Neuronal stem cell (in vitro differentiated cells): ENCODE data around the gene SLC2A1.

Experiments
- DNase-seq: peaks from one replicate; pipeline ENCODE4 v3.0.0-alpha.2; 2013; ENCODE audit warnings: low spot score
- H2AFZ ChIP-seq: one replicate; pipeline ENCODE4 v1.6.1; 2013; ENCODE audit warnings: mild to moderate bottlenecking, low read length, inconsistent platforms
- H2AK5ac ChIP-seq: 2 replicates; pipeline ENCODE4 v1.6.1; 2013; ENCODE audit warnings: low read depth, mild to moderate bottlenecking, inconsistent platforms, low read length, moderate library complexity, mixed read lengths
- H2BK120ac ChIP-seq: 2 replicates; pipeline ENCODE4 v1.6.1; 2013; ENCODE audit warnings: low read depth, mild to moderate bottlenecking, inconsistent platforms, low read length, moderate library complexity, mixed read lengths
- H2BK12ac ChIP-seq: one replicate; pipeline ENCODE4 v1.6.1; 2013; ENCODE audit warnings: low read length, inconsistent platforms
- H2BK15ac ChIP-seq: 2 replicates; pipeline ENCODE4 v1.6.1; 2013; ENCODE audit warnings: mild to moderate bottlenecking, low read length, inconsistent platforms, mixed read lengths
- H2BK5ac ChIP-seq: one replicate; pipeline ENCODE4 v1.6.1; 2013; ENCODE audit warnings: inconsistent platforms, mild to moderate bottlenecking, low read length, moderate library complexity
- H3K14ac ChIP-seq: one replicate; pipeline ENCODE4 v1.6.1; 2013; ENCODE audit warnings: low read length, inconsistent platforms
- H3K18ac ChIP-seq: 2 replicates; pipeline ENCODE4 v1.6.1; 2013; ENCODE audit warnings: low read length, inconsistent platforms
- H3K23ac ChIP-seq: 2 replicates; pipeline ENCODE4 v1.6.1; 2013; ENCODE audit warnings: low read depth, mild to moderate bottlenecking, mixed read lengths, low read length, inconsistent platforms; ENCODE audit not compliant: poor library complexity
- H3K27ac ChIP-seq: replicated peaks from 3 replicates; pipeline ENCODE4 v1.5.1; 2013; ENCODE audit warnings: low read length, inconsistent platforms
- H3K27me3 ChIP-seq, 3 experiments: 2 replicates each; pipeline ENCODE4 v1.6.1; 2013; ENCODE audit warnings: low read length in 3 of 3, mild to moderate bottlenecking in 2 of 3, inconsistent platforms in 1 of 3, low read depth in 1 of 3, mixed read lengths in 1 of 3, moderate library complexity in 1 of 3; ENCODE audit not compliant: control insufficient read depth in 3 of 3, insufficient read depth in 3 of 3
- H3K36me3 ChIP-seq, 2 donors: replicated peaks in 1 of 2; 2 replicates each; pipeline ENCODE4 v1.6.1; 2013; ENCODE audit warnings: low read length in 2 of 2; ENCODE audit not compliant: control insufficient read depth in 2 of 2, insufficient read depth in 2 of 2
- H3K4ac ChIP-seq: 2 replicates; pipeline ENCODE4 v1.6.1; 2013; ENCODE audit warnings: inconsistent platforms, mild to moderate bottlenecking, low read length, moderate library complexity
- H3K4me1 ChIP-seq, 2 donors: 1 replicate in 1 of 2; 2 replicates in 1 of 2; pipeline ENCODE4 v1.6.1; 2013; ENCODE audit warnings: low read length in 2 of 2, low read depth in 1 of 2; ENCODE audit not compliant: control insufficient read depth in 2 of 2, insufficient read depth in 1 of 2
- H3K4me2 ChIP-seq: one replicate; pipeline ENCODE4 v1.6.1; 2013; ENCODE audit warnings: mild to moderate bottlenecking, low read length, inconsistent platforms; ENCODE audit not compliant: insufficient read depth, poor library complexity, severe bottlenecking
- H3K4me3 ChIP-seq, 2 donors: 2 replicates each; pipeline ENCODE4 v1.5.1; 2013; ENCODE audit warnings: low read length in 2 of 2, mild to moderate bottlenecking in 2 of 2, inconsistent platforms in 1 of 2, moderate library complexity in 1 of 2
- H3K79me1 ChIP-seq: one replicate; pipeline ENCODE4 v1.6.1; 2013; ENCODE audit warnings: low read depth, mild to moderate bottlenecking, inconsistent platforms, low read length, moderate library complexity
- H3K9ac ChIP-seq: one replicate; pipeline ENCODE4 v1.6.1; 2013; ENCODE audit warnings: mild to moderate bottlenecking, low read depth, low read length, inconsistent platforms; ENCODE audit not compliant: poor library complexity
- H3K9me3 ChIP-seq, 2 donors: replicated peaks in 1 of 2; 2 replicates each; pipeline versions ENCODE3 to v1.6.1; 2013; ENCODE audit warnings: low read length in 2 of 2, mild to moderate bottlenecking in 2 of 2, inconsistent platforms in 1 of 2, low read depth in 1 of 2, mixed read lengths in 1 of 2, moderate library complexity in 1 of 2; ENCODE audit not compliant: control insufficient read depth in 2 of 2, insufficient read depth in 1 of 2
- H4K8ac ChIP-seq: one replicate; pipeline ENCODE4 v1.6.1; 2013; ENCODE audit warnings: low read depth, mild to moderate bottlenecking, inconsistent platforms, low read length, moderate library complexity
- H4K91ac ChIP-seq: one replicate; pipeline ENCODE4 v1.6.1; 2013; ENCODE audit warnings: low read length, low read depth, mild to moderate bottlenecking, inconsistent platforms; ENCODE audit not compliant: poor library complexity
- WGBS, 2 donors: extraction: QIAGEN DNeasy Blood & Tissue Kit; methylation state at CpG; one replicate each; pipeline ENCODE4 v1.1.7; 2013; ENCODE audit warnings: missing lambda C conversion rate in 2 of 2, mixed read lengths in 1 of 2; ENCODE audit not compliant: insufficient read length in 2 of 2, insufficient replicate concordance in 1 of 2; ENCODE audit errors: extremely low coverage in 2 of 2; 5-methylcytosine and 5-hydroxymethylcytosine counted together

The SLC2A1 gene

GRCh38 chr1:42936309-42937078 lies 22.2 kb downstream of the SLC2A1 start:
- no peak overlapping the region for H3K27ac ChIP-seq
- H2BK120ac ChIP-seq = no peak overlapping the region
- peak overlapping the region; percentile 95 for H3K23ac ChIP-seq
- no peak overlapping the region for H2BK15ac ChIP-seq
- no peak overlapping the region for H2AK5ac ChIP-seq
- DNase-seq = no peak
- no peak overlapping the region for H3K14ac ChIP-seq
- H3K4me3 ChIP-seq = no peak overlapping the region
- H3K4me1 ChIP-seq = peaks cover 7 to 61% of the 10 kb centered on the region in 2 donors
- H3K27me3 ChIP-seq = no peaks in the 10 kb centered on the region
- no peak overlapping the region for H4K8ac ChIP-seq
- no peak overlapping the region for H2BK5ac ChIP-seq
- H3K18ac ChIP-seq = peak overlapping the region; percentile 57
- H3K9me3 ChIP-seq = no peaks in the 10 kb centered on the region
- H3K79me1 ChIP-seq = peaks cover 25% of the 10 kb centered on the region
- H3K4ac ChIP-seq = no peak overlapping the region
- WGBS, 2 donors = no CpG with 5 or more reads among the region's 7 CpGs
- no peak overlapping the region for H4K91ac ChIP-seq
- H2BK12ac ChIP-seq = no peak overlapping the region
- H3K9ac ChIP-seq = no peak overlapping the region
- peaks cover 83 to 100% of the 10 kb centered on the region in 2 donors for H3K36me3 ChIP-seq
- no peak overlapping the region for H3K4me2 ChIP-seq
- H2AFZ ChIP-seq = no peak overlapping the region

GRCh38 chr1:42935971-42936308 lies 22.7 kb downstream of the SLC2A1 start:
- H3K9me3 ChIP-seq = no peaks in the 10 kb centered on the region
- H4K8ac ChIP-seq = no peak overlapping the region
- no peak overlapping the region for H2AFZ ChIP-seq
- H3K23ac ChIP-seq = peak overlapping the region; percentile 95
- peaks cover 29% of the 10 kb centered on the region for H3K79me1 ChIP-seq
- H2BK12ac ChIP-seq = no peak overlapping the region
- H3K4me3 ChIP-seq = no peak overlapping the region
- H3K18ac ChIP-seq = peak overlapping the region; percentile 57
- no peak overlapping the region for H2BK120ac ChIP-seq
- no peak overlapping the region for H2BK5ac ChIP-seq
- H3K4me2 ChIP-seq = no peak overlapping the region
- no peak overlapping the region for H3K27ac ChIP-seq
- no CpG with 5 or more reads among the region's 5 CpGs for WGBS, 2 donors
- no peak for DNase-seq
- H3K27me3 ChIP-seq = no peaks in the 10 kb centered on the region
- no peak overlapping the region for H2AK5ac ChIP-seq
- H4K91ac ChIP-seq = no peak overlapping the region
- peaks cover 5 to 58% of the 10 kb centered on the region in 2 donors for H3K4me1 ChIP-seq
- peaks cover 83 to 100% of the 10 kb centered on the region in 2 donors for H3K36me3 ChIP-seq
- no peak overlapping the region for H3K14ac ChIP-seq
- no peak overlapping the region for H3K9ac ChIP-seq
- H3K4ac ChIP-seq = no peak overlapping the region
- H2BK15ac ChIP-seq = no peak overlapping the region

- Histone ChIP-seq H3K4me2 (no peak overlapping the region), H3K9me3 (no peaks in the 10 kb centered on the region), H3K4me3 (no peak overlapping the region), H2AK5ac (no peak overlapping the region), H3K9ac (no peak overlapping the region), H3K4ac (no peak overlapping the region), H2BK15ac (no peak overlapping the region), H4K8ac (no peak overlapping the region), H2BK5ac (no peak overlapping the region), H3K18ac (no peak overlapping the region), H3K4me1 (peaks cover 5 to 55% of the 10 kb centered on the region in 2 donors), H2BK12ac (no peak overlapping the region), H3K27me3 (no peaks in the 10 kb centered on the region), H3K14ac (no peak overlapping the region), H4K91ac (no peak overlapping the region), H2BK120ac (no peak overlapping the region), H3K79me1 (peaks cover 33% of the 10 kb centered on the region), H2AFZ (no peak overlapping the region), H3K36me3 (peaks cover 84 to 100% of the 10 kb centered on the region in 2 donors), H3K23ac (no peak overlapping the region), H3K27ac (no peak overlapping the region)
- no CpG with 5 or more reads among the region's 8 CpGs for WGBS, 2 donors
- no peak for DNase-seq
These were observed 23.3 kb downstream of the SLC2A1 start for GRCh38 chr1:42935313-42935895.

- H3K36me3 ChIP-seq = peaks cover 87 to 100% of the 10 kb centered on the region in 2 donors
- H3K18ac ChIP-seq = no peak overlapping the region
- no peaks in the 10 kb centered on the region for H3K9me3 ChIP-seq
- H2AFZ ChIP-seq = no peak overlapping the region
- no peak overlapping the region for H2BK15ac ChIP-seq
- no peak overlapping the region for H3K27ac ChIP-seq
- no peak overlapping the region for H3K9ac ChIP-seq
- no peak overlapping the region for H4K91ac ChIP-seq
- no peak overlapping the region for H3K4ac ChIP-seq
- no peak overlapping the region for H3K14ac ChIP-seq
- no peak overlapping the region for H4K8ac ChIP-seq
- H2BK12ac ChIP-seq = no peak overlapping the region
- H3K4me3 ChIP-seq = no peak overlapping the region
- no peak overlapping the region for H2BK5ac ChIP-seq
- no peak for DNase-seq
- H3K23ac ChIP-seq = peak overlapping the region; percentile 12
- no peak overlapping the region for H2AK5ac ChIP-seq
- no peak overlapping the region for H2BK120ac ChIP-seq
- no peaks in the 10 kb centered on the region for H3K27me3 ChIP-seq
- no peak overlapping the region for H3K4me2 ChIP-seq
- peaks cover 5 to 52% of the 10 kb centered on the region in 2 donors for H3K4me1 ChIP-seq
- no CpG with 5 or more reads among the region's 20 CpGs for WGBS, 2 donors
- peaks cover 35% of the 10 kb centered on the region for H3K79me1 ChIP-seq
These were observed 23.9 kb downstream of the SLC2A1 start for GRCh38 chr1:42934541-42935312.
